ENCODE measurements around the gene ROCK1. TPM values are rescaled to one million over a fixed set of nuclear protein-coding genes. Genes with fewer than 3 reads are reported as not detected.
A peak's percentile ranks its signal among the peaks of the same experiment; 100 is the strongest.

The ROCK1 gene
- total and polyA plus RNA-seq, 2 donors (not counting 3 experiments of a cell fraction or from before 2014, with no cell fraction given): 5.3 to 53.0 TPM

- POLR2A ChIA-PET: no interaction called here
These were observed 4.2 kb upstream of the ROCK1 start for GRCh38 chr18:21115519-21116411.

GRCh38 chr18:21112543-21113105, 1.0 kb upstream of the ROCK1 start:
- Histone ChIP-seq H3K36me3 (ENCODE audit: control insufficient read depth in 2 of 2, extremely low read depth in 1 of 2, insufficient read depth in 2 of 2, low read length in 2 of 2) (no peaks in the 10 kb centered on the region), H3K27me3 (ENCODE audit: control insufficient read depth in 2 of 2, insufficient read depth in 2 of 2, low read length in 2 of 2) (peaks cover 3 to 4% of the 10 kb centered on the region in 2 experiments), H3K4me3 (replicated peaks in 1 of 3; ENCODE audit: insufficient read depth in 1 of 3, low read depth in 1 of 3, low read length in 3 of 3) (peak overlapping the region; percentile 49 to 91 (median 89)), H4K20me1 (replicated peaks; ENCODE audit: control insufficient read depth, extremely low read depth, insufficient read depth, low read length) (peaks cover 16% of the 10 kb centered on the region), H2AFZ (ENCODE audit: low read depth, low read length) (peak overlapping the region; percentile 100), H3K79me2 (ENCODE audit: control insufficient read depth, insufficient read depth, low read length) (peaks cover 38% of the 10 kb centered on the region), H3K9me3 (replicated peaks; ENCODE audit: control insufficient read depth, insufficient read depth, low read length) (no peaks in the 10 kb centered on the region), H3K4me1 (ENCODE audit: control insufficient read depth, extremely low read depth, insufficient read depth, low read length) (peaks cover 23% of the 10 kb centered on the region), H3K4me2 (ENCODE audit: insufficient read depth, low read length) (peak overlapping the region; percentile 100), H3K9me1 (replicated peaks; ENCODE audit: control insufficient read depth, extremely low read depth, insufficient read depth, low read length) (no peaks in the 10 kb centered on the region), H3K27ac (ENCODE audit: insufficient read depth, low read depth, low read length) (peak overlapping the region; percentile 61), H3K9ac (replicated peaks; ENCODE audit: extremely low read depth, insufficient read depth, low read length) (peak overlapping the region; percentile 68)
- DNase-seq (ENCODE audit: low read depth, low spot score) (no peak), FAIRE-seq (peak; percentile 42)
- BruUV-seq (replicated peaks): no TSS peak
- dilution Hi-C loops (cut with MboI; ENCODE audit: extremely low pct_ligation_motif_present, low sequenced_read_pairs): no loop called here
- ChIA-PET CTCF (interaction anchor here (1.3 kb wide), 2 partner anchors 19 to 141 kb away, joined by 3 to 13 read pairs; no protein-coding TSS in a partner anchor), POLR2A (interaction anchor here (0.5 kb wide), 1 partner anchor 12 kb away, joined by 3 read pairs; no protein-coding TSS in a partner anchor)
- TF ChIP-seq FOS (IDR thresholded peaks at IDR 0.05; ENCODE audit: borderline replicate concordance, insufficient read depth, low read length) (peak; percentile 5), MYC (IDR thresholded peaks at IDR 0.05; ENCODE audit: low read depth, low read length) (no peak)
- intact Hi-C loops (cut with micrococcal nuclease): loop anchor here (2.0 kb wide), 1 partner anchor 140 kb away; no protein-coding TSS in a partner anchor

More at GRCh38 chr18:21115519-21116411, 4.2 kb upstream of the ROCK1 start:
- CTCF ChIA-PET: interaction anchor here (1.9 kb wide), 1 partner anchor 18 kb away, joined by 5 read pairs; no protein-coding TSS in a partner anchor
- Histone ChIP-seq H3K9ac (replicated peaks; ENCODE audit: extremely low read depth, insufficient read depth, low read length) (no peak overlapping the region), H3K4me1 (ENCODE audit: control insufficient read depth, extremely low read depth, insufficient read depth, low read length) (peaks cover 8% of the 10 kb centered on the region), H3K27ac (ENCODE audit: insufficient read depth, low read depth, low read length) (no peak overlapping the region), H3K79me2 (ENCODE audit: control insufficient read depth, insufficient read depth, low read length) (peaks cover 6% of the 10 kb centered on the region), H3K9me1 (replicated peaks; ENCODE audit: control insufficient read depth, extremely low read depth, insufficient read depth, low read length) (no peaks in the 10 kb centered on the region), H3K4me2 (ENCODE audit: insufficient read depth, low read length) (no peak overlapping the region), H3K36me3 (ENCODE audit: control insufficient read depth in 2 of 2, extremely low read depth in 1 of 2, insufficient read depth in 2 of 2, low read length in 2 of 2) (no peaks in the 10 kb centered on the region), H3K4me3 (replicated peaks in 1 of 3; ENCODE audit: insufficient read depth in 1 of 3, low read depth in 1 of 3, low read length in 3 of 3) (no peak overlapping the region), H3K9me3 (replicated peaks; ENCODE audit: control insufficient read depth, insufficient read depth, low read length) (no peaks in the 10 kb centered on the region), H2AFZ (ENCODE audit: low read depth, low read length) (no peak overlapping the region), H4K20me1 (replicated peaks; ENCODE audit: control insufficient read depth, extremely low read depth, insufficient read depth, low read length) (no peaks in the 10 kb centered on the region), H3K27me3 (ENCODE audit: control insufficient read depth in 2 of 2, insufficient read depth in 2 of 2, low read length in 2 of 2) (peaks cover 7% of the 10 kb centered on the region in 2 experiments)
- no TSS peak for BruUV-seq (replicated peaks)
- FAIRE-seq: no peak
- dilution Hi-C loops (cut with MboI; ENCODE audit: extremely low pct_ligation_motif_present, low sequenced_read_pairs): no loop called here
- no peak for DNase-seq (ENCODE audit: low read depth, low spot score)
- intact Hi-C loops (cut with micrococcal nuclease): no loop called here
- TF ChIP-seq MYC (IDR thresholded peaks at IDR 0.05; ENCODE audit: low read depth, low read length) (no peak), POLR2AphosphoS5 (IDR thresholded peaks at IDR 0.05; ENCODE audit: insufficient read depth, low read depth, low read length) (no peak), EZH2 (IDR thresholded peaks at IDR 0.05; ENCODE audit: borderline replicate concordance, low read depth, low read length, severe bottlenecking) (no peak)
- TF ChIP-seq, protein P1, sequence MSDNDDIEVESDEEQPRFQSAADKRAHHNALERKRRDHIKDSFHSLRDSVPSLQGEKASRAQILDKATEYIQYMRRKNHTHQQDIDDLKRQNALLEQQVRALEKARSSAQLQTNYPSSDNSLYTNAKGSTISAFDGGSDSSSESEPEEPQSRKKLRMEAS (IDR thresholded peaks at IDR 0.05; ENCODE audit: insufficient read depth, insufficient read length): no peak
